Erythroblast (primary cell): ENCODE measurements around the gene S100A8.
"Not testable (repeated sequence)": the region's sequence is repeated elsewhere in the genome, so short reads cannot be mapped to it uniquely, and the experiment has no call there.

Experiments used
- DNase-seq, 2 experiments: peaks; one replicate each; lab custom pipeline; 2025; lab: John Stamatoyannopoulos, UW
- GATA1 ChIP-seq: IDR thresholded peaks from 2 replicates; pipeline ENCODE4 v1.6.1; 2011; ENCODE audit warnings: low read depth, mild to moderate bottlenecking, control low read depth, low read length, moderate library complexity
- POLR2A ChIP-seq: IDR thresholded peaks from 2 replicates; pipeline ENCODE4 v1.6.1; 2011; ENCODE audit warnings: mild to moderate bottlenecking, low read length

The S100A8 gene

GRCh38 chr1:153428073-153428638, 37.3 kb upstream of the S100A8 start:
- no peak for DNase-seq

GRCh38 chr1:153426809-153427208, 35.9 kb upstream of the S100A8 start:
- TF ChIP-seq GATA1: no peak
- no peak for TF ChIP-seq POLR2A
- DNase-seq: no peak

More at GRCh38 chr1:153428073-153428638, 37.3 kb upstream of the S100A8 start:
- no peak for TF ChIP-seq GATA1
- no peak for TF ChIP-seq POLR2A

- TF ChIP-seq POLR2A (no peak), GATA1 (no peak)
- DNase-seq: peak; percentile 69 to 81
These were observed 31.7 kb upstream of the S100A8 start for GRCh38 chr1:153422450-153423068.

- no peak for TF ChIP-seq GATA1
- no peak for TF ChIP-seq POLR2A
- no peak for DNase-seq
These were observed 29.4 kb upstream of the S100A8 start for GRCh38 chr1:153420306-153420705.

- DNase-seq: not testable (repeated sequence)
These were observed 28.5 kb upstream of the S100A8 start for GRCh38 chr1:153419436-153419793.

- DNase-seq: not testable (repeated sequence)
These were observed 28.0 kb upstream of the S100A8 start for GRCh38 chr1:153418758-153419435.

GRCh38 chr1:153417136-153417888, 26.4 kb upstream of the S100A8 start:
- no peak for DNase-seq
- no peak for TF ChIP-seq POLR2A
- TF ChIP-seq GATA1: no peak

- no peak for DNase-seq
- no peak for TF ChIP-seq GATA1
- TF ChIP-seq POLR2A: no peak
These were observed 25.1 kb upstream of the S100A8 start, which contains the start of gene S100A7A for GRCh38 chr1:153415850-153416570. Gene S100A7A, plus strand, starts transcription at chr1:153416520. Its CDS starts 1,563 bp downstream, at chr1:153418083.

GRCh38 chr1:153413961-153414360, 23.1 kb upstream of the S100A8 start:
- not testable (repeated sequence) for DNase-seq

GRCh38 chr1:153407274-153407673, 16.4 kb upstream of the S100A8 start:
- not testable (repeated sequence) for DNase-seq

GRCh38 chr1:153405825-153406599, 15.1 kb upstream of the S100A8 start:
- DNase-seq: not testable (repeated sequence)

GRCh38 chr1:153404768-153405167, 13.9 kb upstream of the S100A8 start:
- TF ChIP-seq GATA1 (no peak), POLR2A (no peak)
- peak; percentile 63 to 64 for DNase-seq

- DNase-seq: no peak
- no peak for TF ChIP-seq GATA1
These were observed 13.3 kb upstream of the S100A8 start for GRCh38 chr1:153404086-153404635.
